Astrocyte of the cerebellum (primary cell): ENCODE results near the gene EIF3L.

Experiments
- DNase-seq: peaks from one replicate; pipeline ENCODE4 v3.0.0-alpha.2; 2011; ENCODE audit warnings: low read depth
- H3K4me3 ChIP-seq: 2 replicates; pipeline ENCODE4 v1.5.1; 2011; ENCODE audit warnings: mild to moderate bottlenecking, low read depth, low read length, moderate library complexity
- CTCF ChIP-seq: IDR thresholded peaks from 2 replicates; pipeline ENCODE4 v1.5.1; 2012; ENCODE audit warnings: low read length, low read depth, moderate library complexity, mild to moderate bottlenecking; ENCODE audit errors: missing control alignments
- in situ Hi-C: cut with HindIII; loops from 2 replicates; pipeline ENCODE4 v1.10.0; 2017; ENCODE audit warnings: low sequenced_read_pairs

Gene EIF3L

GRCh38 chr22:37843741-37844089 lies 5.5 kb upstream of the EIF3L start:
- DNase-seq: no peak
- no peak for TF ChIP-seq CTCF
- in situ Hi-C loops: no loop called here
- H3K4me3 ChIP-seq: peak overlapping the region; percentile 62

- no peak for TF ChIP-seq CTCF
- in situ Hi-C loops: no loop called here
- DNase-seq: no peak
- peak overlapping the region; percentile 62 for H3K4me3 ChIP-seq
These were observed 4.3 kb upstream of the EIF3L start for GRCh38 chr22:37844904-37845329.

- DNase-seq: no peak
- in situ Hi-C loops: no loop called here
- no peak overlapping the region for H3K4me3 ChIP-seq
- TF ChIP-seq CTCF: no peak
These were observed 2.8 kb upstream of the EIF3L start for GRCh38 chr22:37846433-37846832.

GRCh38 chr22:37848587-37849088 lies 581 bp upstream of the EIF3L start:
- peak overlapping the region; percentile 94 for H3K4me3 ChIP-seq
- DNase-seq: no peak
- in situ Hi-C loops: no loop called here
- no peak for TF ChIP-seq CTCF

GRCh38 chr22:37850801-37851200 lies 1.6 kb downstream of the EIF3L start:
- DNase-seq: no peak
- no peak overlapping the region for H3K4me3 ChIP-seq
- in situ Hi-C loops: no loop called here
- TF ChIP-seq CTCF: no peak

- H3K4me3 ChIP-seq: no peak overlapping the region
- no peak for DNase-seq
- in situ Hi-C loops: no loop called here
- TF ChIP-seq CTCF: no peak
These were observed 3.2 kb downstream of the EIF3L start for GRCh38 chr22:37852418-37852817.

GRCh38 chr22:37854946-37855345 lies 5.7 kb downstream of the EIF3L start:
- no peak for DNase-seq
- H3K4me3 ChIP-seq: no peak overlapping the region
- in situ Hi-C loops: no loop called here
- no peak for TF ChIP-seq CTCF
